ENCODE measurements around the gene CBL. TPM values are rescaled to one million over a fixed set of nuclear protein-coding genes. Genes with fewer than 3 reads are reported as not detected.

CBL gene
- total and polyA plus RNA-seq, 2 donors, result 8.0 to 15.5 TPM

DNA sequence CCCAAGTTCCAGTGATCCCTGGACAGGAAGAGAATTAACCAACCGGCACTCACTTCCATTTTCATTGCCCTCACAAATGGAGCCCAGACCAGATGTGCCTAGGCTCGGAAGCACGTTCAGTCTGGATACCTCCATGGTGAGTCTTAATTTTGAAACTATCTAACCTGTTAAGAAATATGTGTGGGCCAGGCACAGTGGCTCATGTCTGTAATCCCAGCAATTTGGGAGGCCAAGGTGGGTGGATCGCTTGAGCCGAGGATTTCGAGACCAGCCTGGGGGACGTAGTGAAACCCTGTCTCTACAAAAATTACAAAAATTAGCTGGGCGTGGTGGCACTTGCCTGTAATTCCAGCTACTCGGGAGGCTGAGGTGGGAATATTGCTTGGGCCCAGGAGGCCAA is 79.3 kb downstream of the CBL start:
- no peak overlapping the region for H3K27ac ChIP-seq (ENCODE audit: low read depth)
- WGBS, result 95% methylated on average over 9 of the region's 9 CpGs
- peaks cover 3% of the 10 kb centered on the region for H3K36me3 ChIP-seq (ENCODE audit: insufficient read depth)
- no peaks in the 10 kb centered on the region for H3K4me1 ChIP-seq (ENCODE audit: insufficient read depth)
- DNase-seq (ENCODE audit: extremely low spot score), result no peak
- no peak overlapping the region for H3K4me3 ChIP-seq (ENCODE audit: low read depth, low read length)

DNA sequence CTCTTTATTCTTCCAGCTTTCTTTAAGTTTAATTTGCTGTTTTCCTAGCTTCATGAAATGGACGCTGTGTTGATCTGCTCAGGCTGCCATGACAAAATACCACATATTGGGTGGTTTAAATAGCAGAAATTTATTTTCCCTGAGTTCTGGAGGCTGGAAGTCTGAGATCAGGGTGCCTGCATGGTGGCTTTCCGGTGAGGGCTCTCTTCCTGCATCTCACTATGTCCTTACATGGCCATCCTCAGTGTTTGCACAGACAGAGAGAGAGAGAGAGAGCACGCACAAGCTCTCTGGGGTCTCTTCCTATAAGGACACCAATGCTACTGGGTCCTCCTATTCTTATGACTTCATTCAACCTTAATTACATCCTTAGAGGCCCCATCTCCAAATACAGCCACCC is 82.1 kb downstream of the CBL start:
- 73% methylated on average over 3 of the region's 3 CpGs for WGBS
- Histone ChIP-seq H3K36me3 (ENCODE audit: insufficient read depth) (peaks cover 3% of the 10 kb centered on the region), H3K4me1 (ENCODE audit: insufficient read depth) (no peaks in the 10 kb centered on the region), H3K27ac (ENCODE audit: low read depth) (no peak overlapping the region), H3K4me3 (ENCODE audit: low read depth, low read length) (no peak overlapping the region)
- DNase-seq (ENCODE audit: extremely low spot score), result no peak

DNA sequence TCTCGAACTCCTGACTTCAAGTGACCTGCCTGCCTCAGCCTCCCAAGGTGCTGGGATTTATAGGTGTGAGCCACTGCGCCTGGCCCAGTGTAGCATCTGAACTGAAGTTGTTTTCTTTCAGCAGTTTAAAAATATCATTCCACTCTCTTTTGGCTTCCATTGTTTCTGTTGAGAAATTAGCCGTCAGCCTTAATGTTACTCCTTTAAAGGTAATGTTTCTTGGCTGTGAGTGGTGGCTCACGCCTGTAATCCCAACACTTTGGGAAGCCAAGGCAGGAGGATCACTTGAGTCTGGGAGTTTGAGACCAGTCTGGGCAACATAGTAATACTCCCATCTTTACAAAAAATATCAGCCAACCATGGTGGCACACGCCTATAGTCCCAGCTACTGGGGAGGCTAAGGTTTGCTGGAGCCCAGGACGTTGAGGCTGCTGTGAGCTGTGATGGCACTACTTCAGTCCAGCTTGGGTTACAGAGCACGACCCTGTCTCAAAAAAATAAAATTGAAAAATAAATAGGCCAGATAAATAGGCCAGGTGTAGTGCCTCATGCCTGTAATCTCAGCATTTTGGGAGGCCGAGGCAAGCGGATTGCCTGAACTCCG is 84.9 kb downstream of the CBL start:
- no peaks in the 10 kb centered on the region for H3K4me1 ChIP-seq (ENCODE audit: insufficient read depth)
- peaks cover 4% of the 10 kb centered on the region for H3K36me3 ChIP-seq (ENCODE audit: insufficient read depth)
- no peak overlapping the region for H3K27ac ChIP-seq (ENCODE audit: low read depth)
- WGBS, result 98% methylated on average over 10 of the region's 10 CpGs
- H3K4me3 ChIP-seq (ENCODE audit: low read depth, low read length), result no peak overlapping the region
- DNase-seq (ENCODE audit: extremely low spot score), result no peak

DNA sequence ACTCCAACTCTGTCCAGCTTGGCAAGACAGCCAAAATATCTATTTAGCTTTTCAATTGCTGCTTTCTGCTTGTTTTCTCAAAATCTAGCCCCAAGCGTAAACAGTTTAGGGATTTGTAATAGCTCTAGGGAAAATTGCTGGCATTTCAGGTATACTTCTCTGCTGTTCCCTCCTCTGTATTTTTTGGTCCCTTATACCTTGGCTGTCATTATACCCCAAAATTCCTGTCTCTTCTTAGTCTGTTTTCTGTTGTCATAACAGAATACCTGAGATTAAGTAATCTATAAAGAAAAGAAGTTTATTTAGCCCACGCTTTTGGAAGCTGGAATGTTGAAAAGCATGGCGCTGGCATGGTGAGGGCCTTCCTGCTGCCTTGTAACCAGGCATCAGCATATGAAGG is 87.3 kb downstream of the CBL start:
- Histone ChIP-seq H3K4me3 (ENCODE audit: low read depth, low read length) (no peak overlapping the region), H3K27ac (ENCODE audit: low read depth) (no peak overlapping the region), H3K36me3 (ENCODE audit: insufficient read depth) (peaks cover 5% of the 10 kb centered on the region), H3K4me1 (ENCODE audit: insufficient read depth) (no peaks in the 10 kb centered on the region)
- DNase-seq (ENCODE audit: extremely low spot score), result no peak
- WGBS, result 94% methylated on average over 3 of the region's 3 CpGs

DNA sequence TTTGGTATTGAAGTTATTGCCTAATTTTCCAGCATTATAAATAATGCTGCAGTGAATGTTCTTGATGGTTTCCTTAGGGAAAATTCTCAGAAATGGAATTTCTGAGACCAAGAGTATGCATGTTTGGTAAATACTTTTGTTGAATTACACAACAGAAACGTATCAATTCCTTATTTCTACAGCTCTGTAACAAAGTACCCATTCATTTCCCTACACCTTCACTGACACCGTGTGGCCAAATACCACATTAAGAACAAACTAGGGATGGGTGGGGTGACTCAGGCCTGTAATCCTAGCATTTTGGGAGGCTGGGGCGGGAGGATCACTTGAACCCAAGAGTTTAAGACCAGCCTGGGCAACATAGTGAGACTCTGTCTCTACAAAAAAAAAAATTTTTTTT is 89.0 kb downstream of the CBL start:
- Histone ChIP-seq H3K27ac (ENCODE audit: low read depth) (no peak overlapping the region), H3K36me3 (ENCODE audit: insufficient read depth) (peaks cover 10% of the 10 kb centered on the region), H3K4me1 (ENCODE audit: insufficient read depth) (no peaks in the 10 kb centered on the region), H3K4me3 (ENCODE audit: low read depth, low read length) (no peak overlapping the region)
- no peak for DNase-seq (ENCODE audit: extremely low spot score)
- WGBS, result 64% methylated on average over 3 of the region's 3 CpGs

DNA sequence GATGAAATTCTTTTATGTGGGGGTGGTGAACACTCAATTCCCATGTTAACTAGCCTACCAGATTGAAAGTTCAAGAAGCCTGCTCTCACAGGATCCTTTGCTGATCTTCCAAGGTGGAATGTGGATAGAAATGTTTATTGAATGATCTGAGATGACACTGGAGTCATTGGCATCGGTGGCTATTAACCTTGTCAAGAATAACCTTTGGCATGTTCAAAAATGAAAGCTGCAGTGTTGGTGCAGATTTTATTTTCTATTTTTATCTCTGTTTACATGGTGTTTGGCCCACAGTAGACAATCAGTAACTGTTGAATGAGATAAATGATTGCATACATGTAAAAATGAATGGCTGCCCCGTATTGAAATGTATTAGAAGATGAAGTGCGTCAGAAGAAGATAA is 91.8 kb downstream of the CBL start:
- Histone ChIP-seq H3K4me1 (ENCODE audit: insufficient read depth) (no peaks in the 10 kb centered on the region), H3K27ac (ENCODE audit: low read depth) (no peak overlapping the region), H3K4me3 (ENCODE audit: low read depth, low read length) (no peak overlapping the region), H3K36me3 (ENCODE audit: insufficient read depth) (peaks cover 10% of the 10 kb centered on the region)
- DNase-seq (ENCODE audit: extremely low spot score), result no peak
- WGBS, result 72% methylated on average over 3 of the region's 3 CpGs

DNA sequence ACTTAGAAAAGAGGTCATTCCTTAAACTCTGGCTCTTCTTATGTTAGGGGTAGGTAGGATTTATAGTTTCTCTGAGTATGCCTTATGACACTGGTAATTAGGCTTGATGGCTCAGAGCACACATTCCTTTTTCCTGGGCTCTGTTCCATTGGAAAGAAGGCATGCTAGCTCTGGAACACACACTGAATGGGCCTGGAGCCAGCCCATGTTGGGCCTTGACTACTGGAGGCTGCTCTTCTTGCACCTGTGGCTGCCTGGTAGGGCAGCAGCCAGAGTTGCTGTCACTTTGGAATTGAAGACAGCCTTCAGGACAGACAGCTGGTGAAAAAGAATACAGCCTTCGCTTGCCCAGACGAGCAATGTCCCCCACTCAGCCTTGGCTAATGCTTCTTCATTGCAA is 92.6 kb downstream of the CBL start:
- Histone ChIP-seq H3K4me1 (ENCODE audit: insufficient read depth) (no peaks in the 10 kb centered on the region), H3K27ac (ENCODE audit: low read depth) (no peak overlapping the region), H3K4me3 (ENCODE audit: low read depth, low read length) (no peak overlapping the region), H3K36me3 (ENCODE audit: insufficient read depth) (peaks cover 9% of the 10 kb centered on the region)
- DNase-seq (ENCODE audit: extremely low spot score), result no peak
- 84% methylated on average over 2 of the region's 2 CpGs for WGBS

DNA sequence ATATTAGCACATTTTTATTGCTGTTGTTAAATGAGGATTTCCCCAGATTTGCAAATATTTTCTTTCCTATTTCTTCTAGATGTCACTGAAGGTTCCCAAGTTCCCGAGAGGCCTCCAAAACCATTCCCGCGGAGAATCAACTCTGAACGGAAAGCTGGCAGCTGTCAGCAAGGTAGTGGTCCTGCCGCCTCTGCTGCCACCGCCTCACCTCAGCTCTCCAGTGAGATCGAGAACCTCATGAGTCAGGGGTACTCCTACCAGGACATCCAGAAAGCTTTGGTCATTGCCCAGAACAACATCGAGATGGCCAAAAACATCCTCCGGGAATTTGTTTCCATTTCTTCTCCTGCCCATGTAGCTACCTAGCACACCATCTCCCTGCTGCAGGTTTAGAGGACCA is 93.3 kb downstream of the CBL start:
- Histone ChIP-seq H3K27ac (ENCODE audit: low read depth) (no peak overlapping the region), H3K4me3 (ENCODE audit: low read depth, low read length) (no peak overlapping the region), H3K4me1 (ENCODE audit: insufficient read depth) (no peaks in the 10 kb centered on the region), H3K36me3 (ENCODE audit: insufficient read depth) (peaks cover 9% of the 10 kb centered on the region)
- WGBS, result 95% methylated on average over 9 of the region's 9 CpGs
- DNase-seq (ENCODE audit: extremely low spot score), result no peak

DNA sequence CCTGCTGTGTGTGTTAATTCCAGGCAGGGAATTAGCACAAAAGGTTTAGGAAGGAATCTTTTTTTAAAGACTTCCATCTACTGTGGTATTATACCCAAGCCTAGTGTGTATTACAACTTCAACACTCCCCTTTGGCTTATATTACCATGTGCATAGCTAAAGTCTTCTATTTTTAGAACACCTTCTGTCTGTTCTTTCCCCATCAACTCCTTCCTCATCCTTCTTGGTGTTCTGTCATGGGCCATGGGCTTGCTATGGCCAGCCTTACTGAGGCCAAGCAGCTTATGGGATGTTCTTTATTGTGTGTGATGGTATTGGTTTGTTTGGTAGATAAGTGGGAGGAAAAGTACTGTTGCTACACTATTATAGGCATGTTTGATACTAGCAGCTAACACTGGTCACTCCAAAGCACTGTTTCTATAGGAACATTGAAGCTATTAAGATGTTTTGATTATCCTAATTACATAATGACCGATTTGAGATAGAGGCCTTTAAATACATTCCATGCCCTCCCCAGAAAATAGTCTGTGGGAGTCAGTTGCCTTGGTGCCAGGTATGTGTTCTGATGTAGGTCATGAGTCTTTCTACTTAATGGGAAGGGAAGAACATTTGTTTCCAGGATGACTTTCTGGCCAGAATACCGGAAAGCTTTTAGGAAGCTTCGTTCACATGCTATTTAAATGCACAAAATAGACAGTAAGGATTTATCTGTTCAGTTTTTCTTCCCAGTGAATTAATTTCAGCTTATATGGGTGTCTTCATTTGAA is 94.2 kb downstream of the CBL start:
- WGBS, result 75% methylated on average over 3 of the region's 3 CpGs
- no peaks in the 10 kb centered on the region for H3K4me1 ChIP-seq (ENCODE audit: insufficient read depth)

DNA sequence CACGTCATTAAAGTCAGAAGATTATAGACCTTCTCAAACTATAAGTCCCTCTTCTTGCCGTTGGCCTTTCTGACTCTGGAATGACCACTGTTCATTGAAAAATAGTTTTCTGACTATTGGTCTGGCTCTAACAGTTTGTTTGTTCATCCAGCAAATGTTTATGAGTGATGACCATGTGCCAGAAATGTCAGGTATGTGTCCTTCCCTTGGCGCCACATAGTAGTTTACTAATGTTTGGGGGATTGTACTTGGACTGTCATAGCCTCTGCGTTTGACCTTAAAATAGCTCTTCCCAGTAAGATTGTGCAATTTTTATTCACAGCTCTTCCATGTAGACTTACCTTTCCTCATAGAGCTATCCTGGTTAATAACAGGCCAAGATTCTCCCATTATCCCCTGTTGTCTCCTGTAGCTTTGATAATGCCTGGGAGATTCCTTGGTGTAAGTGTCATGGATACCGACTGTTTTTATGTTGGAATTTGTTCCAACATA is 97.1 kb downstream of the CBL start:
- Histone ChIP-seq H3K36me3 (ENCODE audit: insufficient read depth) (peaks cover 5% of the 10 kb centered on the region), H3K4me3 (ENCODE audit: low read depth, low read length) (no peak overlapping the region), H3K4me1 (ENCODE audit: insufficient read depth) (no peaks in the 10 kb centered on the region), H3K27ac (ENCODE audit: low read depth) (no peak overlapping the region)
- DNase-seq (ENCODE audit: extremely low spot score), result no peak
- 74% methylated on average over 5 of the region's 5 CpGs for WGBS

More for the DNA sequence above, 94.2 kb downstream of the CBL start:
- Histone ChIP-seq H3K36me3 (ENCODE audit: insufficient read depth) (peaks cover 9% of the 10 kb centered on the region), H3K4me3 (ENCODE audit: low read depth, low read length) (no peak overlapping the region), H3K27ac (ENCODE audit: low read depth) (no peak overlapping the region)
- no peak for DNase-seq (ENCODE audit: extremely low spot score)

DNA sequence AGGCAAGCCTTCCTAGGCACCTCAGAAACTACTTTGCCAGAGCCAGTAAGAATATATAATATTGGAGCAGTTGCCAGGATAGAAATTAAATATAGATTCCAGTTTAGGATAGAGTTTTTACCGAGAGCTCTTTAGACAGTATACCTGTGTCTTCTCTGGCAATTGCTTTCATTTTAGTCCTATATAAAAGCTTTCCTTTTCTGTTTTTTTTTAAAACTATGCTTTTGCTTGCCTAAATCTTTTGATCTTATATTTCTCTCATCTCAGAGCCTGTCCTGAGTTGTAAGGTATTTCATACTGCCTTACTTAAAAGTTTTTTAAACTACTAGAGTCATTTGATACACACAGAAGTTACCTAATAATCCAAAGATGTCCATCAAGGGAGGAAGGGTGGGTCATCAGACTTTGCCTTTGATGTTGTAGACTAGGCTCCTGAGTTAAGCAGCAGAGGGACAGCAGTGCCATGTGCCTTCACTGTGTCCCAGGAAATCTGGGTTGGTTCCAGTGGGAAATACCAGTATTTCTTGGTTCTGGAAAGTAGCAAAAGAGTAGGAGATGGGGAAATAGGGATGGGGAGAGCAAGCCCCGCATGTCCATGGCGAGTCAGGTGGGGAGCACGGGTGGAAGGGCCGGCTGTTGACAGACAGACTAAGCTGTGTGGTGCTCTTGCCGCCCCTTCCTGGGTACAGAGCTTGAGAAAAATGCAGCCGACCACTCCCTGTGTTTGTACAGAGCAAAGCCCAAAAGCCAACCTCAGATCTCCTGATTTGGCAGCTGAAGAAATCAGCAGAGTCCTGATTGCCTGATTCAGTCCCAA is 99.6 kb downstream of the CBL start:
- DNase-seq (ENCODE audit: extremely low spot score), result no peak
- Histone ChIP-seq H3K36me3 (ENCODE audit: insufficient read depth) (no peaks in the 10 kb centered on the region), H3K4me3 (ENCODE audit: low read depth, low read length) (no peak overlapping the region), H3K27ac (ENCODE audit: low read depth) (no peak overlapping the region), H3K4me1 (ENCODE audit: insufficient read depth) (no peaks in the 10 kb centered on the region)
- WGBS, result 69% methylated on average over 7 of the region's 7 CpGs

DNA sequence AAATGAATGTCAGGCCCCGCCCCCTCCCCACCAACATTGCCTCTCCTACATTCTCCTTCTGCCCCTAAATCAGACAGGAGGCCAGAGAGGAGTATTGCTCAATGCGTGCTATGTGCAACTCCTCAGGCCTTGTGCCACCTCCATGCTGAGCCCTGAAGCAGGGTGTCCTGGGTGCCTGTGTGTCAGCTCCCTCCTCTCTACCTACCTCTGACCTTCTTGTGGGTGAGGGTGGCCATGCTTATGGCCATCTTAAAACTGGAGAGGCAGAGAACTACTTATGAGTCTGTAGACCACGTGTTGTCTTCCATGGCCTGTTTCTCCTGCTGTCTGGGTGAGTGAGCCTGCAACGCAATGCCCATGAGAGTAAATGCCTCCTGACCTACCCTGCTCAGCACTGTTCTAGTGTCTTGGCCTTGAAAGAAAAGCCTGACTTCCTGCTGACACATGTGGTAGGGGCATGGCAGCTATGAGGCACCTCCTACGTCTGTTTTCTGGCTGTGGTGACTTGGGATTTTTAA is 100.3 kb downstream of the CBL start:
- Histone ChIP-seq H3K4me1 (ENCODE audit: insufficient read depth) (no peaks in the 10 kb centered on the region), H3K27ac (ENCODE audit: low read depth) (no peak overlapping the region), H3K36me3 (ENCODE audit: insufficient read depth) (no peaks in the 10 kb centered on the region), H3K4me3 (ENCODE audit: low read depth, low read length) (no peak overlapping the region)
- 58% methylated on average over 5 of the region's 5 CpGs for WGBS
- no peak for DNase-seq (ENCODE audit: extremely low spot score)

DNA sequence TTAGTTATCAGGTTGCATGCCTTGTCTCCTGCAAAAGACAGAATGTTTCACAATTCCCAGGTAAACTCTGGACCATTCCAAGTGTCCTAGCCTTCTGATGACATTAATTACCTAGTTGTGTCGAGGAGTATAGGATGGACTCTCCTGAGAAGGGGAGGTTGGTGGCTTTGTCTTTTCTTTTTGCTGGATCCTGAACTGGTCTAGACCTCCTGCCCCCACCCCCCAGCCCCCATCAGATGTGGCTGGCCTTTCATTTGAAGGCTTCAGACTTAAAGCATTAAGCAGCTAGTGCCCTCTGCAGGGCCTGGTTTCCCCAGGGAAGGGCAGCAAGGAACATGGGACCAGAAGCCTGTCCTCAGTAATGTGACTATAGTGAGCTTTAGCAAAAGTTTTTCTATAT is 101.1 kb downstream of the CBL start:
- Histone ChIP-seq H3K27ac (ENCODE audit: low read depth) (no peak overlapping the region), H3K36me3 (ENCODE audit: insufficient read depth) (no peaks in the 10 kb centered on the region), H3K4me1 (ENCODE audit: insufficient read depth) (no peaks in the 10 kb centered on the region), H3K4me3 (ENCODE audit: low read depth, low read length) (no peak overlapping the region)
- DNase-seq (ENCODE audit: extremely low spot score), result no peak
- WGBS, result 44% methylated on average over 1 of the region's 1 CpG

Measured in urinary bladder (tissue), 4 donors.